Activated naive CD8-positive, alpha-beta T cell treated with anti-CD3 and anti-CD28 coated beads, Interleukin-2, amount 50 U/mL, for 24 hours (primary cell): ENCODE results near the gene MIER3.

Experiments used
- ATAC-seq: fragments of 150-1000 bp; cut with Tn5 transposase; one replicate; pipeline ENCODE4 v1.10.0; 2021
- DNase-seq: peaks from one replicate; pipeline ENCODE4 v3.0.0; 2021
- H3K27ac Mint-ChIP-seq: one replicate; pipeline ENCODE4 v1.8.0; 2021; ENCODE audit warnings: mild to moderate bottlenecking, mixed read lengths
- H3K27me3 Mint-ChIP-seq: one replicate; pipeline ENCODE4 v1.8.0; 2021; ENCODE audit warnings: mixed read lengths
- H3K36me3 Mint-ChIP-seq: one replicate; pipeline ENCODE4 v1.8.0; 2021; ENCODE audit warnings: low read depth, mixed read lengths
- H3K4me1 Mint-ChIP-seq: one replicate; pipeline ENCODE4 v1.8.0; 2021; ENCODE audit warnings: mixed read lengths
- H3K4me3 Mint-ChIP-seq: one replicate; pipeline ENCODE4 v1.8.0; 2021; ENCODE audit warnings: mild to moderate bottlenecking, moderate library complexity, mixed read lengths
- H3K9me3 Mint-ChIP-seq: one replicate; pipeline ENCODE4 v1.8.0; 2021; ENCODE audit warnings: mixed read lengths

Gene MIER3

DNA sequence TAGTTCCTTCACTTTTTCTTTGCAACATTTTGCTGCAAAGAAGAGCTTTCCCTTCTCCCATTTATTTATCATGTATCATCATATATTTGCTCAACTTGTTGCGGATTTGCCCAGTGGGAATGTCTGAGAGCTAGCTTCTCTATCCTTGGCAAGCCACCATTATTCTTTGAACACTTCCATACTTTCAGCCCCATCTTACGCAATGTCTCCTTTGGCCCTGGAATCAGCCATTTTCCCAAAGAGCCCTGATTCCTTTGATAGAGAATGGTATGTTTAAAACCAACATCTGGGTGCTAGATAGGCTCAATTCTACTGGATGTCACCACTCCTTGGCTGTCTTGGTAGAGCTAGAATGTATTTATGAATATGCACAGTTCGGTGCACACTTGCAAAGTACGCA lies 55.2 kb downstream of the MIER3 start:
- Mint-ChIP-seq H3K9me3 (no peaks in the 10 kb centered on the region), H3K27ac (peak overlapping the region; percentile 25), H3K27me3 (no peaks in the 10 kb centered on the region), H3K4me3 (no peak overlapping the region), H3K36me3 (peaks cover 19% of the 10 kb centered on the region), H3K4me1 (peaks cover 8% of the 10 kb centered on the region)
- no peak for ATAC-seq
- DNase-seq = no peak

DNA sequence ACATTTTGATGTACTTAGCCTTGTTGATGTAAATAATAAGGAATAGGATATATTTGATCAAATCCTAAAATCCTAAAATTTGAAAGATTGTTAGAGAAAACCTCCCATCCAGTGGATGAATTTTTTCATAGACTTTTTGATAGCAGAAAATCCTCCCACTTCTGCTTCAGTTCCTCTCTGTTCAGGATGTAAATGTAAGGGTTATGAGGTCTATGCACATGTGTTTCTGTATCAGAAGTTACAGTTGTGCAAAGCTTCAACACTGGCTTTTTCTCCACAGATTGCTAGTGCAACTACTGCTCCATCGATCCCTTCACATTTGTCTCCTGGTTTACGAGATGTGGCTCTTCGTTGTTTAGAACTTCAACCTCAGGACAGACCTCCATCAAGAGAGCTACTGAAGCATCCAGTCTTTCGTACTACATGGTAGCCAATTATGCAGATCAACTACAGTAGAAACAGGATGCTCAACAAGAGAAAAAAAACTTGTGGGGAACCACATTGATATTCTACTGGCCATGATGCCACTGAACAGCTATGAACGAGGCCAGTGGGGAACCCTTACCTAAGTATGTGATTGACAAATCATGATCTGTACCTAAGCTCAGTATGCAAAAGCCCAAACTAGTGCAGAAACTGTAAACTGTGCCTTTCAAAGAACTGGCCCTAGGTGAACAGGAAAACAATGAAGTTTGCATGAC lies 58.5 kb downstream of the MIER3 start:
- Mint-ChIP-seq H3K36me3 (peaks cover 37% of the 10 kb centered on the region), H3K4me1 (peaks cover 8% of the 10 kb centered on the region), H3K4me3 (no peak overlapping the region), H3K27me3 (no peaks in the 10 kb centered on the region), H3K27ac (no peak overlapping the region), H3K9me3 (no peaks in the 10 kb centered on the region)
- no peak for DNase-seq
- ATAC-seq = no peak

DNA sequence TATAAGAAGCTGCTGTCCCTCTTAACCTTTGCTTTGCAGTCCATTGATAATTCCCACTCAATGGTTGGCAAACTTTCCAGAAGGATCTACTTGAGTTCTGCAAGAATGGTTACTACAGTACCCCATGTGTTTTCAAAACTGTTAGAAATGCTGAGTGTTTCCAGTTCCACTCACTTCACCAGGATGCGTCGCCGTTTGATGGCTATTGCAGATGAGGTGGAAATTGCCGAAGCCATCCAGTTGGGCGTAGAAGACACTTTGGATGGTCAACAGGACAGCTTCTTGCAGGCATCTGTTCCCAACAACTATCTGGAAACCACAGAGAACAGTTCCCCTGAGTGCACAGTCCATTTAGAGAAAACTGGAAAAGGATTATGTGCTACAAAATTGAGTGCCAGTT lies 70.4 kb downstream of the MIER3 start:
- DNase-seq = no peak
- Mint-ChIP-seq H3K4me3 (no peak overlapping the region), H3K27ac (no peak overlapping the region), H3K27me3 (no peaks in the 10 kb centered on the region), H3K4me1 (no peaks in the 10 kb centered on the region), H3K9me3 (no peaks in the 10 kb centered on the region), H3K36me3 (peaks cover 44% of the 10 kb centered on the region)
- no peak for ATAC-seq

DNA sequence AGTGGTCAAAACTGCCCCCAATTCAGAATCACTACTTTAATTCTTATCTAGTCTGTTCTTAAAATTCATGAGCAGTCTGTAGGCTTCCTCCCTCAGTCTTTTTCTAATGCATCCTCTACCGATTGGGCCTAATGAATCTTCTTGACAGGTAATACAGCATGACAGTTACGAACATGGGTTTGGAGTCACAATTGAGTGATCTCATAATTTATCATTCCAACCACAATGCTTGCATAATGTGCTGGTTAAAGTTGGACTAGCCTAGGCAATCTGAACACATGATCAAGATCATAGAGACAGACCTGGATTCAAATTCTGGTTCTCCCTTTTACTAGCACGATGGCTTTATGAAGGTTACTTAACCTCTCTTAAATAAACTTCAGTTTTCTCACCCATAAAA lies 75.6 kb downstream of the MIER3 start:
- no peaks in the 10 kb centered on the region for H3K9me3 Mint-ChIP-seq
- no peak for DNase-seq
- H3K27me3 Mint-ChIP-seq = no peaks in the 10 kb centered on the region
- H3K27ac Mint-ChIP-seq = no peak overlapping the region
- H3K4me1 Mint-ChIP-seq = peaks cover 13% of the 10 kb centered on the region
- peaks cover 39% of the 10 kb centered on the region for H3K36me3 Mint-ChIP-seq
- H3K4me3 Mint-ChIP-seq = no peak overlapping the region
- ATAC-seq = no peak

DNA sequence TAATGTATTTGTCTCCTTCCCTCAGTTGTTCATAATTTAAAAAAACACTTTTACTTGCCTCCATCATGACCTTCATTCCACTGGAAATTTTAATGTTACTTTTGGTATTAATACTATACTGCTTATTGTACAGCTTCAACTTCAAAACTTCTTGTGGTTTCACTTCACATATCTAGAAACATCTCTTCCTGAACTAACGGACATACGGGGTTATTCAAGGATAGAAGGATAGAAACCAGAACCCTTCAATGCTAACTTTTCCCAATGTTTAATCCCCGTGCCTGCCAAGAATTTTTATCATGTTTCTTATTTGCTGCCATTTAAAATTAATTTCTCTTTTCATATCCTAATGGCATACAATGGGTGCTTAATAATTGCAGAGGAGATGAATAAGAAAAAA lies 78.9 kb downstream of the MIER3 start:
- H3K27ac Mint-ChIP-seq = peak overlapping the region; percentile 37
- ATAC-seq (no peak), DNase-seq (no peak)
- H3K27me3 Mint-ChIP-seq = no peaks in the 10 kb centered on the region
- no peaks in the 10 kb centered on the region for H3K9me3 Mint-ChIP-seq
- H3K36me3 Mint-ChIP-seq = peaks cover 42% of the 10 kb centered on the region
- H3K4me1 Mint-ChIP-seq = peaks cover 23% of the 10 kb centered on the region
- H3K4me3 Mint-ChIP-seq = no peak overlapping the region

DNA sequence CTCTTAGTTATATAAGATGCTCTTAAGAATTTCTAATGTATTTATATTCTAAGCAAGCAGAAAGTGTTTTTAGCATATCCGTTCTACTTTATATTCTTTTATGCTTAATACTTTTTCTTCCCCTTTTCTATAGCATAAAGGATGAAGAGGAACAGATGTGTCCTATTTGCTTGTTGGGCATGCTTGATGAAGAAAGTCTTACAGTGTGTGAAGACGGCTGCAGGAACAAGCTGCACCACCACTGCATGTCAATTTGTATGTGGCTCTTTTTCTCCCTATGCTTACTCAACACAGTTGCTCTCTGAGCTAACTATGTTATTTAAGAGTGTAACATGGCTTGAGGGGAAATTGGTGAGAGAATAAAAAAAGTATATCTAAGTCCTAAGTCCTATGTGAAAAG lies 80.1 kb downstream of the MIER3 start:
- no peak for DNase-seq
- ATAC-seq = no peak
- Mint-ChIP-seq H3K27me3 (no peaks in the 10 kb centered on the region), H3K4me1 (peaks cover 23% of the 10 kb centered on the region), H3K4me3 (no peak overlapping the region), H3K27ac (peak overlapping the region; percentile 2), H3K36me3 (peaks cover 38% of the 10 kb centered on the region), H3K9me3 (no peaks in the 10 kb centered on the region)
